GM21381 (cell line): ENCODE data around the gene B4GALT5.
"Not testable (repeated sequence)": the region's sequence is repeated elsewhere in the genome, so short reads cannot be mapped to it uniquely, and the experiment has no call there.

ENCODE experiments used
- ATAC-seq: cut with Tn5 transposase; IDR thresholded peaks from one replicate; pipeline ENCODE4 v1.9.1; 2021; ENCODE audit warnings: mild to moderate bottlenecking, moderate library complexity; ENCODE audit not compliant: unreplicated experiment

Gene B4GALT5

GRCh38 chr20:49631061-49631716 lies 82.5 kb downstream of the B4GALT5 start:
- ATAC-seq, result peak; percentile 35

- peak; percentile 68 for ATAC-seq
Observed at GRCh38 chr20:49630396-49630951, 83.2 kb downstream of the B4GALT5 start.

DNA sequence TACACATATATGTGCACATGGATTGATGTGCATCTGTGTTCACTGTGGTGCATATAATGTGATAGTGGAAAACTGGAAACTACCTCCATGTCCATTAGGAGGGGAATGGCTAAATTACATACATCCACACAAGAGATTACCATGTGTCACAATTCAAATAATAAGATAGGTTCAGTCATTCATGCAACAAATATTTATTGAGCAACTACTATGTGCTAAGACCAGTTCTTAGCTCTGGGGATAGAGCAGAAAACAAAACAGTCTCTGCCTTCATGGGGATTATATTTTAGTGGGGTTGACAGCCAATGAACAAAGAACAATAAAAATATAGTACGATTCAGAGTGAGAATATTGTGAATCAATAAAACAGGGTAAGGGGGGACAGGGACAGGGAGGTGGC lies 84.1 kb downstream of the B4GALT5 start:
- no peak for ATAC-seq

GRCh38 chr20:49628280-49628679 lies 85.4 kb downstream of the B4GALT5 start:
- not testable (repeated sequence) for ATAC-seq

- ATAC-seq, result no peak
Observed at GRCh38 chr20:49627329-49627761, 86.3 kb downstream of the B4GALT5 start.

- ATAC-seq, result not testable (repeated sequence)
Observed at GRCh38 chr20:49624988-49625387, 88.7 kb downstream of the B4GALT5 start.

DNA sequence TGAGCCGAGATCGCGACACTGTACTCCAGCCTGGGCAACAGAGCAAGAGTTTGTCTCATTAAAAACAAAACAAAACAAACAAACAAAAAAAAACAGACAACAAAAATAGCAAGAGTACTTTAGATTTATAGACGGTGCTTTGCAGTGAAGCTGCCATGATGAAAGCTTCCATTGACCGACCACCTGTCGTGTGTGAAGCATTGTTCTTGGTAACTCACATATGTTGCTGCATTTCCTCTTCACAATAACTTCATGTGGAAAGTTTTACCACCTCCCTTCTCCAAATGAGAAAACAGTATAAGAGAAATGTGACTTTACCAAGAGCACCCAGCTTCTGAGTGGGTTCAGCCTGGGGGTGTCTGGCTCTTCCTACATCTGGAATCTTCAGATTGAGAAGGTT lies 89.4 kb downstream of the B4GALT5 start:
- ATAC-seq, result no peak

DNA sequence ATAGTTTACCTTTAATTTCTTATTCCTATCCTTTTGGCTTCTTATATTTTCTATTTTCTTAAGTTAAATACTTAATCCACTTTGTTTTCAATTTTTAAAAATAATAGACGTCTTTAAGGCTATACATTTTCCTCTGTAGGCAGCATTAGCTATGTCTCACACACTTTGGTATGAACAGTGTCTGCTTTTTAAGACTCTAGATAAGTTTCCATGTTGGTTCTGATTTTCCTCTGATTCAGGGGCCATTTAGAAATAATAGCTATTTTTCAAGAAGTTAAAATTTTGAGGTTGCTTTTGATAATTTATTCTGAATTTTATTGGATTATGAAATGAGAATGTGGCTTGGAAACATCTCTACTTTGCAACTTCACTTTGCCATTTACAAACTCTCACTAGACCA lies 91.4 kb downstream of the B4GALT5 start:
- no peak for ATAC-seq

- peak; percentile 73 for ATAC-seq
Observed at GRCh38 chr20:49620364-49621240, 93.1 kb downstream of the B4GALT5 start.

DNA sequence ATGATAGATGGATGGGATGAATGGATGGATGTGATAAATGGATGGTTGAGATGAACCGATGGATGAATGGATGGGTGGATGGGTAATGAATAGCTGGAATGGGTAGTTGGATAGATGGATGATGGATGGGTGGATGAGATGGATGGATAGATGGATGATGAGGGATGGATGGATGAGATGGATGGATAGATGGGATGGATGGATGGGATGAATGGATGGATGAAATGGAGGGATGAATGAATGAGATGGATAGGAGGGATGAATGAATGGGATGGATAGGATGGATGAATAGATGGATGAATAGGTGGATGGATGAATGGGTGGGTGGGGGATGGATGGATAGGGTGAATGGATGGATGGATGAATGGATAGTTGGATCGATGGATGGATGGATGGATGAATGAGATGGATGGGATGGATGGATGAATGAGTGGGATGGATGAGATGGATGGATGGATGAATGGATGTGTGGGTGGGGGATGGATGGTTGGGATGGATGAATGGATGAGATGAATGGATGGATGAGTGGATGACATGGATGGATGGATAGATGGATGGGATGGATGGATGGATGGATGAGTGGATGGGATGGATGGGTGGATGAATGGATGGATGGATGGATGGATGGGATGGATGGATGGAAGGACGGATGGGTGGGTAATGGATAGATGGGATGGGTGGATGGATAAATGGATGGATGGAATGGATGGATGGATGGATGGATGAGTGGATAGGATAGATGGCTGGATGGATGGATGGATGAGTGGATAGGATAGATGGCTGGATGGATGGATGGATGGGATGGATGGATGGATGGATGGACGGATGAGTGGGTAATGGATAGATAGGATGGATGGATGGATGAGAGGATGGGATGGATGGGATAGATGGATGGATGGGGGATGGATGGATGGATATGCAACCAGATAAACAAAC lies 94.3 kb downstream of the B4GALT5 start:
- no peak for ATAC-seq

- ATAC-seq, result no peak
Observed at GRCh38 chr20:49618289-49618688, 95.4 kb downstream of the B4GALT5 start.

DNA sequence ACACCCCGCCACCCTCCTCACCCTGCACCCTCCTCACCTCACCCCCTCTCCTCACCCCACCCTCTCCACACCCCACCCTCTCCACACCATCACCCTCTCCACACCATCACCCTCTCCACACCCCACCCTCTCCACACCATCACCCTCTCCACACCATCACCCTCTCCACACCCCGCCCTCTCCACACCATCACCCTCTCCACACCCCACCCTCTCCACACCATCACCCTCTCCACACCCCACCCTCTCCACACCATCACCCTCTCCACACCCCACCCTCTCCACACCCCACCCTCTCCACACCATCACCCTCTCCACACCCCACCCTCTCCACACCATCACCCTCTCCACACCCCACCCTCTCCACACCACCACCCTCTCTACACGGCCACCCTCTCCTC lies 96.3 kb downstream of the B4GALT5 start:
- not testable (repeated sequence) for ATAC-seq

GRCh38 chr20:49616154-49617007 lies 97.3 kb downstream of the B4GALT5 start:
- no peak for ATAC-seq

DNA sequence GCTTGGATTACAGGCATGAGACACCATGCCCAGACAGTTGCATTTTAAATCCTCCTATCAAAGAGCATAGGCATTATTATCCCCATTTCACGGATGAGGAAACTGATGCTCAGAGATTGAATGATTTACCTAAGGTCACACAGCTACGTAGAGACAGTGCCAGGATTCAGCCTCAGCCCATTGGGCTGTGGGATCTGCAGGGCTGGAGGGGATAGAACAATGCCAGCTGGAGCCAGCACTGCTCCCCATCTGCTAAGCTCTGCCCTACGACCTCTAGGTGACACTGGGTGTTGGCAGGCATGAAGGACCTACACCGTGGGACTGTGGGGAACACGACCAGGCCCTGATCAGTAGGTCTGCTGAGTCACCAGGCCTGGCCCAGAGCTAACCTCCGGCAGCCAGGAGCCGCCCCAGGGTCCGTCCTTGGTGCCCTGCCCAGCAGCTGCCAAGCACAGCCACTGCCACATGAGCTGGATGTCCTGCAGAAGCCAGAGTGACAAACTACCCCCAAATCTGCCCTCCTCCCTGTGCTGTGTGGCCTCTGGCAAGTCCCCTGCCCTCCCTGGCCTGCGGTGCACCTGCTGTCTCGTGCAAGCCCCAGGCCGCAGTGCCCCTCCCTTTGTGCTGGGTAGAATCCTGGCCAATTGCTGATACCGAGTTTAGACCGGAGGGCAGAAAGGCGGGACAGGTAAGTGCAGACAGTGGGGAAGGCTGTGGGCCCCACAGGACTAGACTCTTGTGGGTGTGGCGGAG lies 98.1 kb downstream of the B4GALT5 start:
- ATAC-seq, result no peak

DNA sequence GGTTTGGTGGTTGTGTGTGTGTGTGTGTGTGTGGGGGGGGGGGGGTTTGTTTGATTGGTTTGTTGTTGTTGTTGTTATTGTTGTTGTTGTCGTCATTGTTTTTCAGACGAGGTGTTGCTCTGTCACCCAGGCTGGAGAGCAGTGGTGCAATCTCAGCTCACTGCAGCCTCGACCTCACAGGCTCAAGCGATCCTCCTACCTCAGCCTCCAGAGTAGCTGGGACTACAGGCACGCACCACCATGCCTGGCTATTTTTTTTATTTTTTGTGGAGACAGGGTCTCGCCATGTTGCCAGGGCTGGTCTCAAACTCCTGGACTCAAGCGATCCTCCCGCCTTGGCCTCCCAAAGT lies 98.7 kb downstream of the B4GALT5 start:
- ATAC-seq, result not testable (repeated sequence)

GRCh38 chr20:49614338-49615050 lies 99.2 kb downstream of the B4GALT5 start:
- ATAC-seq, result no peak

DNA sequence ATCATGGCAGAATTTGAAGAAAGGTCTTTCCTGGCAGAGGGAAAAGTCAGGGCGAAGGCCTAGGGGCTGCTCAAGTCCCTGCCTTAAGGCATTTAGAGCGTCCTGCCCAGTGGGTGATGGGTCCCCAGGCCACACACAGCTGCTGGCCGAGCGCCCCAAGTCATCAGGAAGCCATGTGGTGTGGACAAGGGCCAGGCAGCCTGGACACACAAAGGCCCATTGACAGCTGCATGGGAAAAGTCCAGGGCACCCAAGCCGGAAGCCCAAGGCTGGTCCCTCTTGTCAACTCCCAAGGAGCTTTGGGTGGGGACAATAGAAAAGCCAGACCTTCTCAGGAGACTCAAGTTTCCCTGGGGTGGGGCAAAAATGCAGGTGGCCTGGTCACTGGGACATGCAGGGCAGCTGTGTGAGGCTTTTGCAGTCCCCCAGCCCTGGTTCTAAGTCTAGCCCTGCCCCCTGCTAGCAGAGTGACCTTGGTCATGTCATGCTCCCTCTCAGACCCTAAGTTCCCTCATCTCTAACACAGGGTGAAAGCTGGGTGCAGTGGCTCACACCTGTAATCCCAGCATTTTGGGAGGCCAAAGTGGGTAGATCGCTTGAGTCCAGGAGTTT lies 101.4 kb downstream of the B4GALT5 start:
- ATAC-seq, result no peak

DNA sequence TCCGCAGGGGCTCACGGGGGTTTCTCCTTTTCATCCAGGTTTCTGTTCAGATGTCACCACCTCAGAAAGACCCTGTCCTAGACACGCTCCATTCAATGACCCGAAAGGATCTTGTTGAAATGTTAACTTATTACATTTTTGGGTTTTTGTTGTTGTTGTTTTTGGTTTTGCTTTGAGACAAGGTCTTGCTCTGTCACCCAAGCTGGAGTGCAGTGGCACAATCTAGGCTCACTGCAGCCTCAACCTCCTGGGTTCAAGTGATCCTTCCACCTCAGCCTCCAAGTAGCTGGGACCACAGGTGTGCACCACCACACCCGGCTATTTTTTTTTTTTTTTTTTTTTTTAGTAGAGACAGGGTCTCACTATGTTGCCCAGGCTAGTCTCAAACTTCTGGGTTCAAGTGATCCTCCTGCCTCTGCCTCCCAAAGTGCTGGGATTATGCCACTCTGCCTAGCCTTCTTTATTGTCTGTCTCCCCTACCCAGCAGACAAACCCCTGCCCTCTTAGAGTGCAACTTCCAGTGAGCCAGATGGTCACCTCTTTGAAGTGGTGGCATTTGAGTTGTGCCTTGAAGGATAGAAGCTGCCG lies 102.0 kb downstream of the B4GALT5 start:
- ATAC-seq, result not testable (repeated sequence)
